ENCODE data around the gene OR51B2. TPM values are rescaled to one million over a fixed set of nuclear protein-coding genes. Genes with fewer than 3 reads are reported as not detected.

OR51B2 gene
- polyA plus RNA-seq, 1 donor from 2014 or later, result not detected

GRCh38 chr11:5279471-5280090 is 44.5 kb downstream of the OR51B2 start:
- Histone ChIP-seq H3K9me3 (ENCODE audit: low read length) (no peaks in the 10 kb centered on the region), H3K79me2 (replicated peaks; ENCODE audit: insufficient read depth, low read length) (no peaks in the 10 kb centered on the region), H3K27me3 (ENCODE audit: insufficient read depth, low read depth, low read length) (no peaks in the 10 kb centered on the region), H3K27ac (ENCODE audit: low read length) (no peak overlapping the region), H2AFZ (ENCODE audit: low read depth, low read length) (no peak overlapping the region), H3K4me3 (ENCODE audit: low read length) (no peak overlapping the region), H4K20me1 (ENCODE audit: insufficient read depth) (no peaks in the 10 kb centered on the region), H3K9me2 (ENCODE audit: insufficient read depth, low read length) (no peaks in the 10 kb centered on the region), H3K9ac (ENCODE audit: low read length) (no peak overlapping the region), H3K4me2 (ENCODE audit: low read length) (no peak overlapping the region), H3K36me3 (ENCODE audit: insufficient read depth, low read length) (no peaks in the 10 kb centered on the region), H3F3A (ENCODE audit: insufficient read depth, low read length, poor library complexity, severe bottlenecking) (no peaks in the 10 kb centered on the region)
- TF ChIP-seq RAD21 (conservative IDR thresholded peaks at IDR 0.05) (no peak), REST (IDR thresholded peaks at IDR 0.05; ENCODE audit: borderline replicate concordance) (no peak), EZH2 (IDR thresholded peaks at IDR 0.05; ENCODE audit: borderline replicate concordance, insufficient read depth, low read length, poor library complexity, severe bottlenecking) (no peak), POLR2AphosphoS5 (IDR thresholded peaks at IDR 0.05) (no peak), CTCF (IDR thresholded peaks at IDR 0.05; ENCODE audit: poor library complexity, severe bottlenecking) (no peak), SMC3 (conservative IDR thresholded peaks at IDR 0.05; ENCODE audit: poor library complexity) (no peak), TAF1 (IDR thresholded peaks at IDR 0.05; ENCODE audit: low read depth) (no peak), EP300 (conservative IDR thresholded peaks at IDR 0.05; ENCODE audit: poor library complexity, severe bottlenecking) (no peak), MXI1 (conservative IDR thresholded peaks at IDR 0.05; ENCODE audit: poor library complexity, severe bottlenecking) (no peak)

- Histone ChIP-seq H3F3A (ENCODE audit: insufficient read depth, low read length, poor library complexity, severe bottlenecking) (no peaks in the 10 kb centered on the region), H3K9ac (ENCODE audit: low read length) (no peak overlapping the region)
- TF ChIP-seq MXI1 (conservative IDR thresholded peaks at IDR 0.05; ENCODE audit: poor library complexity, severe bottlenecking) (no peak), CTCF (IDR thresholded peaks at IDR 0.05; ENCODE audit: poor library complexity, severe bottlenecking) (no peak), REST (IDR thresholded peaks at IDR 0.05; ENCODE audit: borderline replicate concordance) (no peak), EP300 (conservative IDR thresholded peaks at IDR 0.05; ENCODE audit: poor library complexity, severe bottlenecking) (no peak)
Observed at GRCh38 chr11:5277807-5278382, 46.2 kb downstream of the OR51B2 start.

More at GRCh38 chr11:5277807-5278382, 46.2 kb downstream of the OR51B2 start:
- Histone ChIP-seq H3K27ac (ENCODE audit: low read length) (no peak overlapping the region), H3K4me3 (ENCODE audit: low read length) (no peak overlapping the region), H3K79me2 (replicated peaks; ENCODE audit: insufficient read depth, low read length) (no peaks in the 10 kb centered on the region), H3K9me3 (ENCODE audit: low read length) (no peaks in the 10 kb centered on the region), H3K9me2 (ENCODE audit: insufficient read depth, low read length) (no peaks in the 10 kb centered on the region), H2AFZ (ENCODE audit: low read depth, low read length) (no peak overlapping the region), H3K27me3 (ENCODE audit: insufficient read depth, low read depth, low read length) (no peaks in the 10 kb centered on the region), H3K4me2 (ENCODE audit: low read length) (no peak overlapping the region), H3K36me3 (ENCODE audit: insufficient read depth, low read length) (no peaks in the 10 kb centered on the region), H4K20me1 (ENCODE audit: insufficient read depth) (no peaks in the 10 kb centered on the region)
